ENCODE results near the gene TRIM73.
"Not testable (repeated sequence)": the region's sequence is repeated elsewhere in the genome, so short reads cannot be mapped to it uniquely, and the experiment has no call there.

The TRIM73 gene

DNA sequence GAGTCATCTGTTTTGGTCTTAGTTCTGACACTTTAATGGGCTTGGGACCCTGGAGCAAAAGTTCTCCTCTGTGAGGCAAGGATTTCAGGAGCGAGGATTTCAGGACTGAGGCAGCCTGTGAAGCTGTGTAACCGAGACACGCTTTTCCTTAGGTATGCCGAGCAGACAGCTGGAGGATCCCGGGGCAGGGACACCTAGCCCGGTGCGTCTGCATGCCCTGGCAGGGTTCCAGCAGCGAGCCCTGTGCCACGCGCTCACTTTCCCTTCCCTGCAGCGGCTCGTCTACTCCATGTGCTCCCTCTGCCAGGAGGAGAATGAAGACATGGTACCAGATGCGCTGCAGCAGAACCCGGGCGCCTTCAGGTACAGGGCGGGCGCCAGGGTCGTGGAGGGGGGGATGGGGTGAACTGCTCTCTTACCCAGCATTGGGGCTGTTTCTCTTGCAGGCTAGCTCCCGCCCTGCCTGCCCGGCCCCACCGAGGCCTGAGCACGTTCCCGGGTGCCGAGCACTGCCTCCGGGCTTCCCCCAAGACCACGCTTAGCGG lies 20.5 kb downstream of the TRIM73 start:
- not testable (repeated sequence) for DNase-seq (ENCODE audit: low spot score)

DNA sequence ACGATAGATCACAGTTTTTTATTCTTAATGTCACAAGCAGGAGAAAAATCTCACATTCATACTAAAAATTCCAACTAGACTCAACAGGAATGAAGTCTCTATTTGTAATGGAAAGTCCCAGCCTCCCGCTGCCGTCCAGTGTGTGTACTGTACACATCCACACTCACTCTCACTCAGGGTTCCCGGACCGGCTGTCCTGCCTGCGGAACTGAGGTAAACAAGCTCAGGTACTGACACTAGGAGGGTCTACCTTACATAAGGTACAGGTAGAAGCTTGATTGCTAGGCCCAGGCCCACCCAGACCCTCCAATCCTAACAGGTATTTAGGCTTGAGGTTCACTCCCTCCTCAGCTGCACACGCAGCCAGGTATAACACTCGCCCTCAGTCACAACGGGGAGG lies 21.4 kb downstream of the TRIM73 start:
- not testable (repeated sequence) for DNase-seq (ENCODE audit: low spot score)

GRCh38 chr7:75418292-75418858 lies 22.9 kb downstream of the TRIM73 start:
- DNase-seq (ENCODE audit: low spot score) = not testable (repeated sequence)

DNA sequence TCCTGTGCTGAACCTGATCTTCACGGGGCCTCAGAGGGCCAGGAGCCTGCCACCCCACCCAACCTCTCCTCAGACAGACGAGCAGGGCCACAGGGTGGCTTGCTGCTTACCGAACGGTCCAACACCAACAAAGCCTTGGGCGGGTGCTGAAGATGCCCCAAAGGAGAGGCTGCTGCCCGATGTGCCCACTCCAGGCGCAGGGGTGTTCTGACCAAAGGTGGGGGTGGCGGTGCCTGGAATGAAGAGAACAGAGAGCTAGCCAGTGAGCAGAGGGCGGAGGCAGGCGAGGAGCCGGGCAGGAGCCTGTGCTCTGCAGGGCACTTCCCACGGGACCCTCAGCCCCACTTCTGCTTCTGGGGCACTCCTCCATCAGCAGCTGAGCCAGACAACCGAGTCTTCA lies 23.8 kb downstream of the TRIM73 start:
- DNase-seq (ENCODE audit: low spot score) = not testable (repeated sequence)

DNA sequence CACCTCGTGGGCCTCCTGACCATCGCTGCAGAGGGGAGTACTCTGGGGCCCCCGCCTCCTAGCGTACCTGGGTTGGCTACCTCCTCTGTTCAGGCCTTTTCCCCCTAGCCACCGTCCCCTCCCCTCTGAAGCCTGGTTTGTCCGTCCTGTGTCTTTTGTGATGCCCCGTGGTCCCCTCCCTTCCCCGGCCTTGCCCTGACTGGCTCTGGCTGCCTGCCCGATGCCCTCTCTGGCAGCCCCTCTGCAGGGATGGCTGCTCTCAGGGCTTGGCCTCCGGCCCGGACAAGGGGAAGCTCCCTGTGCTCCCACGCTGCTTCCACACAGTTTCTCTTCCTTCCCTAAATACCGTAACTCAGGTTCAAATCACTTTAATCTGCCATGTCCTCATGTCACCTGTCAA lies 24.3 kb downstream of the TRIM73 start:
- not testable (repeated sequence) for DNase-seq (ENCODE audit: low spot score)

DNA sequence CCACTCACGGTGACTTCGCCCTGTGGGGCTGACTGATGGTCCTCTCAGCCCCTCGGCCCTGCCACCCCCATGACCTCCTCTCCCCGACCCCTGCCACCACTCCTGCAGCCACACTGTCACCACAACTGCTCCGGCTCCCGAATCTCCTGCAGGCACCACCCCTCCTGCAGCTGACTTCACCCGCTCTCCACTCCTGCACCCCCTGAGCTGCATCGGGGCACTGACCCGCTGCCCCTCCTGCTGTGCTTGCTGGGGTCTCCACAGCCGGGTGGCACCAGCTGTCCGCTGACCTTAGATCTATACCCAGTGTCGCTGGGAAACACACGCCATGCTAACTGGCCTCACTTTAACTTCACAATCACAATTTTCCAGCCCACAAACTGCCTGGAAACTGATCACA lies 24.7 kb downstream of the TRIM73 start:
- not testable (repeated sequence) for DNase-seq (ENCODE audit: low spot score)

DNA sequence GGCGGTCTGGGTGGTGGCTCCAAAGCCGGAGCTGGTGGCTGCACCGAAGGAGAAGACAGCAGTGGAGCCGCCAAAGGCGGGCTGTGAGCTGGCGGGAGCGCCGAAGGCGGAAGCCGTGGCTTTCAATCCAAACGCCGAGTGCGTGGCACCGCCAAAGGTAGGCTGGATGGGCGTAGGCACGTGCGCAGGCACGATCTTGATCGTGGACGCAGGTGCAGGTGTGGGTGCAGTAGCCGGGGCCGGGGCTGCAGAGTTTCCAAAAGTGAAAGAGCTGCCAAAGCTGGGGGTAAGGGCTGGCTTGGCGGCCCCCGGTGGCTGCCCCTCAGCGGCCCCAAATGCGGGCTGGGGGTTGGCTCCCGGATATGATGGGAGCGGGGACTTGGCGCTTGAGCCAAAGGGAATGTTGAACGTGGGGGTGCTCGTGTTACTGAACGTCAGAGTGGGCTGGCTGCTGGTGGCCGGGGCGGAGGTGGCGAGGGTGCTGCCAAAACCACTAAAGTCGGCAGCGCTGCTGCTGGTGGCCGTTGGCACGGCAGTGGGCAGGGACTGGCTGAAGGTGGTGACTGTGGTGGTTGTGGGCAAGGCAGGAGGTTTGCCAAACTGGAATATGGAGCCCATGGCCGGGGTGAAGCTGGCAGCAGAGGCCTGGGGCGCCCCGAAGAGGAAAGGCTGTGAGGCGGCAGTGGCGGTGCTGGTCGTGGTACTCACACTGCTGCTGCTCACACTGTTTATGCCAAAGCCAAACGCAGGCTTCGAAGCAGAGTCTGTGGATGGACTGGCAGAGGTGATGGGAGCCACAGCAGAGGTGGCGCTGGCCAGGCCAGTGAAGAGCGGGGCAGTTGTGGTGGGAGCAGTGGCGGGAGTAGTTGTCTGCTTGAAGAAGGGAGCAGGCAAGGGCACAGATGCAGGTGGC lies 26.6 kb downstream of the TRIM73 start:
- not testable (repeated sequence) for DNase-seq (ENCODE audit: low spot score)

DNA sequence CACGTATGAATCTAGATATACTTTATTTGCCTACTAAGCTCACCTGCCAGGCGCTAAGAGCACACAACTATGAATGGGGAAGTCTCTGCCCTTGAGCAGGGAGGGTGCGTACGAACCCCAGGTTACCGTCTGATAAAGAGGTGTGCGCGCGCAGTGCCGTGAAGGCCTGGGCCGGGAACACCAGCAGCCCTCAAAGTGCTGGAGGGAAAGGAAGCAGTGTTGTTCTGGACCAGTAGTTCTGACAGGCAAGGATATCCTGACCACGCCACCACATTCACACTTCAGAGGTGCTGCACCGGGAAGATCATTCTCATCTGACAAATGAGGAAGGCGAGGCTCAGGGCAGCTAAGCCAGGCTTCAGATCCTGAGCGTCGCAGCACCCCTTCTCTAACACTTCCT lies 28.1 kb downstream of the TRIM73 start:
- not testable (repeated sequence) for DNase-seq (ENCODE audit: low spot score)

GRCh38 chr7:75439000-75439399 lies 43.6 kb downstream of the TRIM73 start:
- DNase-seq (ENCODE audit: low spot score) = not testable (repeated sequence)

- DNase-seq (ENCODE audit: low spot score) = not testable (repeated sequence)
Observed at GRCh38 chr7:75442101-75442464, 46.7 kb downstream of the TRIM73 start.

- not testable (repeated sequence) for DNase-seq (ENCODE audit: low spot score)
Observed at GRCh38 chr7:75442465-75443111, 47.2 kb downstream of the TRIM73 start.

GRCh38 chr7:75449946-75450345 lies 54.5 kb downstream of the TRIM73 start:
- DNase-seq (ENCODE audit: low spot score) = not testable (repeated sequence)

- DNase-seq (ENCODE audit: low spot score) = not testable (repeated sequence)
Observed at GRCh38 chr7:75452494-75452955, 57.1 kb downstream of the TRIM73 start.

All from GM20000 (cell line).